ENCODE measurements around the gene NASP.

Gene NASP, protein sequence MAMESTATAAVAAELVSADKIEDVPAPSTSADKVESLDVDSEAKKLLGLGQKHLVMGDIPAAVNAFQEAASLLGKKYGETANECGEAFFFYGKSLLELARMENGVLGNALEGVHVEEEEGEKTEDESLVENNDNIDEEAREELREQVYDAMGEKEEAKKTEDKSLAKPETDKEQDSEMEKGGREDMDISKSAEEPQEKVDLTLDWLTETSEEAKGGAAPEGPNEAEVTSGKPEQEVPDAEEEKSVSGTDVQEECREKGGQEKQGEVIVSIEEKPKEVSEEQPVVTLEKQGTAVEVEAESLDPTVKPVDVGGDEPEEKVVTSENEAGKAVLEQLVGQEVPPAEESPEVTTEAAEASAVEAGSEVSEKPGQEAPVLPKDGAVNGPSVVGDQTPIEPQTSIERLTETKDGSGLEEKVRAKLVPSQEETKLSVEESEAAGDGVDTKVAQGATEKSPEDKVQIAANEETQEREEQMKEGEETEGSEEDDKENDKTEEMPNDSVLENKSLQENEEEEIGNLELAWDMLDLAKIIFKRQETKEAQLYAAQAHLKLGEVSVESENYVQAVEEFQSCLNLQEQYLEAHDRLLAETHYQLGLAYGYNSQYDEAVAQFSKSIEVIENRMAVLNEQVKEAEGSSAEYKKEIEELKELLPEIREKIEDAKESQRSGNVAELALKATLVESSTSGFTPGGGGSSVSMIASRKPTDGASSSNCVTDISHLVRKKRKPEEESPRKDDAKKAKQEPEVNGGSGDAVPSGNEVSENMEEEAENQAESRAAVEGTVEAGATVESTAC
- 132 to 229 reads per million in 2 experiments for total RNA-seq

GRCh38 chr1:45583666-45584350 is at the start of gene NASP:
TSS of gene NASP (plus strand) at chr1:45584041. CDS start at chr1:45584147, 106 bp downstream.
- DNase-seq (ENCODE audit: low read depth) = peak; percentile 85

GRCh38 chr1:45535988-45536766 is 47.7 kb upstream of the NASP start:
- DNase-seq (ENCODE audit: low read depth) = no peak

DNA sequence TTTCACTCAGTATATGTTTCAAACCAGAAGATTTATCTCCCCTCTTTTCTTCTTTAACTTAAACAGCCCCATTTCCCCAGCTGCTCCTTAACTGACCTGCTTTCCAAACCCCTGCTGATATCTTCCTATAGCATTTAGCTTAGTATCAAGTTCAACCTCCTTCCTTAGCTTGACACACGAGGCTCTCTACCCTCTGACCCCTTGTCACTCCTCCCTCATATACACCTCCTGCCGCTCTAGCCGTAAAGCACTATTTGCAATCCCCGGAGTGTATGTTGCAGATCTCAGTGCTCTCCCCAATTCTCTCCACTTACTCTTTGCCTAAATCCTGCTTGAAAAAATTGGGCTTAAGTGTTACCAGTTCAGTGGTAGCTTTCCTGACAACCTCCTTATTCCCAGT is 47.0 kb upstream of the NASP start:
- no peak for DNase-seq (ENCODE audit: low read depth)

- DNase-seq (ENCODE audit: low read depth) = no peak
These were observed 42.6 kb upstream of the NASP start for GRCh38 chr1:45541193-45541592.

- DNase-seq (ENCODE audit: low read depth) = no peak
These were observed 41.2 kb upstream of the NASP start for GRCh38 chr1:45542591-45542990.

- DNase-seq (ENCODE audit: low read depth) = peak; percentile 60
These were observed 40.0 kb upstream of the NASP start for GRCh38 chr1:45543581-45544417.

DNA sequence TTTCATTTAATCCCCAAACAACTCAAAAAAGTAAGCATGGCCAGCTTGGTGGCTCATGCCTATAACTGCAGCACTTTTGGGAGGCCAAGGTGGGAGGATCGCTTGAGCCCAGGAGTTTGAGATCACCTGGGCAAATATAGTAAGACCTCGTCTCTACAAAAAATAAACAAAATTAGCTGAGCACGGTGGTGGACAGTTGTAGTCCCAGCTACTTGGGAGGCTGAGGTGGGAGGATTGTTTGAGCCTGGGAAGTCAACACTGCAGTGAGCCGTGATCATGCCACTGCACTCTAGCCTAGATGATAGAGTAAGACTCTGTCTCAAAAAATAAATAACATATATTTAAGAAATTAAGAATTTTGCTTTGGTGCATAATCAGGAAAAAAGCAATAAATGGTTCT is 39.3 kb upstream of the NASP start:
- DNase-seq (ENCODE audit: low read depth) = no peak

GRCh38 chr1:45545019-45545493 is 38.8 kb upstream of the NASP start:
- DNase-seq (ENCODE audit: low read depth) = no peak

- DNase-seq (ENCODE audit: low read depth) = no peak
These were observed 38.1 kb upstream of the NASP start for GRCh38 chr1:45545553-45546310.

DNA sequence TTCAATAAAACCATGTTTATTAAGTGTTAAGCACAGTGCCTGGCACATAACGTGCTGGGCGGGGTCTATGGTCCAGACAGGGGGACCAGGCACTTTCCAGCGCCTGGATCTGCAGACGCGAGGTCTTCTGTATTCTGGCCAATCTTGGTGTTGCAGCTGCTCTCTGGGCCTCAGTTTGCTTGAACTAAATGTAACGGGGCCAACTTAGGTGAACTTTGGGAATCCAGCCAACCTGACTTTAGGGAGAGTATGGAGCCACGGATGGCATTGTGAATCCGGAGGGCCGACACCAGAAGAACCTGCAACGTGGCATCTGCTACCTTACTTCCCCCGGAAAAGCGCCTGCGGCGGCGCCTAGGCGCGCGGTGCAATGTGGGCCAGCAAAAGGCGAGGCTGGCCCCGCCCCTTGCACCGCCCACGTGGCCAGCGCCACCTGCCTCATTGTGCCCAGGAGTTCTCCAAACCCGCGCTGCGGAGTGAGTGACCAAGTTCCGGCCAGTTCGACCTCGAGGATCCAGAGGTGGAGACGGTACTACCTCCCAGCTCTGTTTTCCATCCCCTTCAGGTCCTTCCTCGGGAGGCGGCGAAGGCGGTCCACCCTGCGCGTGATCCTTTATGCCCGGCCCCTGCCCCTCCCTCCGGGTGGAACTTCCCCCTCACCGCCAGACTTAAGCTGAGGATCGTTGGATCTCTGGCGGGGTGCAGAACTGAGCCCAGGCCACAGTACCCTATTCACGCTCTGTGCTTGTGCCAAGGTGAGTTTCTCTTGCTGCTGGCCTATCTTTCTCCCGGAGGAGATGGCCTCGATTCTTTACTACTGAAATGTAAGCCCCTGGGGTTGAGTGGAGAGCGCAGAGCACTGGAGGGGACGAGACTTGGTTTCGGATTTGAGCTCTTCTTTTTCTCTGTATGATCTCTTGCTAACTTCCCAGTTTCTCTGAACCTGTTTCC is 33.2 kb upstream of the NASP start, which contains the start of gene AKR1A1:
TSS of gene AKR1A1 (plus strand) at position 426 of the 951 bp plus-strand sequence. CDS start 10,969 bp downstream, outside the sequence.
- DNase-seq (ENCODE audit: low read depth) = peak; percentile 75

- no peak for DNase-seq (ENCODE audit: low read depth)
These were observed 32.2 kb upstream of the NASP start for GRCh38 chr1:45551684-45552083.

GRCh38 chr1:45552331-45552730 is 31.5 kb upstream of the NASP start:
- no peak for DNase-seq (ENCODE audit: low read depth)

DNA sequence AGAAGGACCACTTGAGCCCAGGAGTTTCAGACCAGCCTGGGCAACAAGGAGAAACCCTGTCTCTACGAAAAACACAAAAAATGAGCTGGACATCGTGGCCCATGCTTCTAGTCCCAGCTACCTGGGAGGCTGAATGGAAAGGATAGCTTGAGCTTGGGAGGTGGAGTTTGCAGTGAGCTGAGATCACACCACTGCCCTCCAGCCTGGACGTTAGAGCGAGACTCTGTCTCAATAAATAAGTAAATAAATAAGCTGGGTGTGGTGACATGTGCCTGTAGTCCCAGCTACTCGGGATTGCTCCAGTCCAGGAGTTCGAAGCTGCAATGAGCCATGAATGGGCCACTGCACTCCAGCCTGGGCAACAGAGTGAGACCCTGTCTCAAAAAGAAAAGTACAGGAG is 29.6 kb upstream of the NASP start:
- DNase-seq (ENCODE audit: low read depth) = no peak

DNA sequence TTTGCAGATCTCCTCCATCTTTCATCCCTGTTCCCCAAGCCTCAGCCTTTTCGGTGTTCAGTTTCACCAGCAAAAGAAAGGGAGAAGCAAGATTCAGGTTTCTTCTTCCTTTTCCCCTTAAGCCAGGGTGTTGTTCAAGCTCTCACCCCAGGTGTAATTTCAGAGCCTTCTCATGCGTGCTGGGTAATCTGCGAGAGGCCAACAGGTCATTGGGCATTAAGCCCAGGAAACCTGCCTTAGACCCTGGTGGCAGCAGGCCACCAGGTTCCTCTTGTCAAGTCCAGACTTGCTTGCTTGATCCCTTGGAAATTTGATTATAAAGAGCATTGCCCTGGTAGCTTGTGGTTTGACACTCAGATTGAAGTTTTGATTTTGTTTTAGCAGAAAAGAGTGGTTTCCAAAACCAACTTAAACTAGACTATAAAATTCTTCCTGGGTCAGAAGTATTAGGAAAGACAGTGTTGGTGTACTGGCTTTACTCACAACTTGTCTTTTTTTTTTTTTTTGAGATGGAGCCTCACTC is 26.4 kb upstream of the NASP start:
- no peak for DNase-seq (ENCODE audit: low read depth)

GRCh38 chr1:45563843-45564242 is 20.0 kb upstream of the NASP start:
- DNase-seq (ENCODE audit: low read depth) = no peak

- no peak for DNase-seq (ENCODE audit: low read depth)
These were observed 17.1 kb upstream of the NASP start for GRCh38 chr1:45566722-45567121.

GRCh38 chr1:45567911-45568310 is 15.9 kb upstream of the NASP start:
- no peak for DNase-seq (ENCODE audit: low read depth)

DNA sequence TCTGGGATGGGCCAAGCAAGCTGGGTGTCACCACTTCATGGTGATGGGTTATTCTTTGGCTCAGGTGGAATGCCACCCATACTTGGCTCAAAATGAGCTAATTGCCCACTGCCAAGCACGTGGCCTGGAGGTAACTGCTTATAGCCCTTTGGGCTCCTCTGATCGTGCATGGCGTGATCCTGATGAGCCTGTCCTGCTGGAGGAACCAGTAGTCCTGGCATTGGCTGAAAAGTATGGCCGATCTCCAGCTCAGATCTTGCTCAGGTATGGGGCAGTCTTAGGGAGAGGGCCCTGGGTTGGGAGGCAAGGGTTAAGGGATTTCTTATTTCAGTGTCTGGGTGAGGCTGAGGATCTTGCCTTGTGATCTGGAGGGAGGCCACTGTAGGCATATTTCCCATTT is 15.4 kb upstream of the NASP start:
- DNase-seq (ENCODE audit: low read depth) = no peak

All from T follicular helper cell (primary cell).